HG03280 (cell line): ENCODE results near the gene NCK2.

Experiments
- ATAC-seq: cut with Tn5 transposase; IDR thresholded peaks from one replicate; pipeline ENCODE4 v1.9.1; 2021; ENCODE audit warnings: mild to moderate bottlenecking, moderate library complexity; ENCODE audit not compliant: unreplicated experiment

Gene NCK2

GRCh38 chr2:105744909-105745853 lies at the start of gene NCK2:
TSS of gene NCK2 (plus strand) at chr2:105744912. CDS start at chr2:105855064, 110,152 bp downstream.
- peak; percentile 20 for ATAC-seq

- no peak for ATAC-seq
Measured at GRCh38 chr2:105697781-105698449, 46.8 kb upstream of the NCK2 start.

- ATAC-seq = no peak
Measured at GRCh38 chr2:105698820-105699219, 45.9 kb upstream of the NCK2 start.

GRCh38 chr2:105701042-105701441 lies 43.7 kb upstream of the NCK2 start:
- ATAC-seq = no peak

- ATAC-seq = no peak
Measured at GRCh38 chr2:105708697-105709096, 36.0 kb upstream of the NCK2 start.

- no peak for ATAC-seq
Measured at GRCh38 chr2:105711394-105711793, 33.3 kb upstream of the NCK2 start.

- no peak for ATAC-seq
Measured at GRCh38 chr2:105712166-105712915, 32.4 kb upstream of the NCK2 start.

GRCh38 chr2:105712981-105713596 lies 31.6 kb upstream of the NCK2 start:
- ATAC-seq = no peak

GRCh38 chr2:105714141-105714540 lies 30.6 kb upstream of the NCK2 start:
- no peak for ATAC-seq

GRCh38 chr2:105718846-105719481 lies 25.7 kb upstream of the NCK2 start:
- no peak for ATAC-seq

GRCh38 chr2:105721991-105722511 lies 22.7 kb upstream of the NCK2 start:
- ATAC-seq = no peak

GRCh38 chr2:105722726-105723297 lies 21.9 kb upstream of the NCK2 start:
- no peak for ATAC-seq

GRCh38 chr2:105723431-105723830 lies 21.3 kb upstream of the NCK2 start:
- no peak for ATAC-seq

- ATAC-seq = peak; percentile 29
Measured at GRCh38 chr2:105725388-105725787, 19.3 kb upstream of the NCK2 start.

- no peak for ATAC-seq
Measured at GRCh38 chr2:105730170-105730569, 14.5 kb upstream of the NCK2 start.

- no peak for ATAC-seq
Measured at GRCh38 chr2:105731511-105731910, 13.2 kb upstream of the NCK2 start.

- no peak for ATAC-seq
Measured at GRCh38 chr2:105732101-105732500, 12.6 kb upstream of the NCK2 start.

- ATAC-seq = no peak
Measured at GRCh38 chr2:105732955-105733607, 11.6 kb upstream of the NCK2 start.

- ATAC-seq = no peak
Measured at GRCh38 chr2:105733875-105734274, 10.8 kb upstream of the NCK2 start.
